ENCODE results near the gene CBLC.
"Not testable (repeated sequence)": the region's sequence is repeated elsewhere in the genome, so short reads cannot be mapped to it uniquely, and the experiment has no call there.

The CBLC gene

GRCh38 chr19:44770550-44771257 lies 7.0 kb upstream of the CBLC start:
- Histone ChIP-seq H3F3A (ENCODE audit: insufficient read depth) (0 out of 2 replicates have a peak, but pooled peaks cover 7% of the 10 kb centered on the region), H3K9ac (ENCODE audit: low read length) (no peak overlapping the region), H3K79me2 (ENCODE audit: insufficient read depth, low read length) (no peaks in the 10 kb centered on the region), H3K9me3 (ENCODE audit: insufficient read depth, low read length) (no peaks in the 10 kb centered on the region), H4K20me1 (ENCODE audit: low read depth, low read length) (no peaks in the 10 kb centered on the region), H2AFZ (ENCODE audit: low read depth, low read length, severe bottlenecking) (peak overlapping the region; percentile 47), H3K9me2 (replicated peaks; ENCODE audit: insufficient read depth, low read length) (no peaks in the 10 kb centered on the region), H3K27ac (ENCODE audit: low read depth, low read length) (peak overlapping the region; percentile 52), H3K4me3 (ENCODE audit: insufficient read depth, low read length, poor library complexity, severe bottlenecking) (no peak overlapping the region), H3K36me3 (ENCODE audit: low read length) (no peaks in the 10 kb centered on the region), H3K4me2 (ENCODE audit: low read depth, low read length, poor library complexity, severe bottlenecking) (peak overlapping the region; percentile 50), H3K27me3 (ENCODE audit: low read length) (no peaks in the 10 kb centered on the region)
- TF ChIP-seq EZH2phosphoT487 (conservative IDR thresholded peaks at IDR 0.05; ENCODE audit: low read length) (no peak), CTCF (IDR thresholded peaks at IDR 0.05; ENCODE audit: insufficient read depth, low read length, poor library complexity, severe bottlenecking) (peak; percentile 57)

DNA sequence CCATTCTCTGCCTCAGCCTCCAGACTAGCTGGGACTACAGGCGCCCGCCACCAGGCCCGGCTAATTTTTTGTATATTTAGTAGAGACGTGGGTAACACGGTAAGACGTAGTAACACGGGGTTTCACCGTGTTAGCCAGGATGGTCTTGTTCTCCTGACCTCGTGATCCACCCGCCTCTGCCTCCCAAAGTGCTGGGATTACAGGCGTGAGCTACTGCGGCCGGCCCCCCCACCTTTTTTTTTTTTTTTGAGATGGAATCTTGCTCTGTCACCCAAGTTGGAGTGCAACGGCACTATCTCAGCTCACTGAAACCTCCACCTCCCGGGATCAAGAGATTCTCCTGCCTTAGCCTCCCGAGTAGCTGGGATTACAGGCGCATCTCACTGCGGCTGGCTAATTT lies 5.5 kb upstream of the CBLC start:
- H3F3A ChIP-seq (ENCODE audit: insufficient read depth); H3K9me3 ChIP-seq (ENCODE audit: insufficient read depth, low read length); H3K9ac ChIP-seq (ENCODE audit: low read length); H3K79me2 ChIP-seq (ENCODE audit: insufficient read depth, low read length); H3K36me3 ChIP-seq (ENCODE audit: low read length); H3K27me3 ChIP-seq (ENCODE audit: low read length); H3K4me2 ChIP-seq (ENCODE audit: low read depth, low read length, poor library complexity, severe bottlenecking); H3K4me3 ChIP-seq (ENCODE audit: insufficient read depth, low read length, poor library complexity, severe bottlenecking); H2AFZ ChIP-seq (ENCODE audit: low read depth, low read length, severe bottlenecking); H4K20me1 ChIP-seq (ENCODE audit: low read depth, low read length); H3K9me2 ChIP-seq (replicated peaks; ENCODE audit: insufficient read depth, low read length); H3K27ac ChIP-seq (ENCODE audit: low read depth, low read length): not testable (repeated sequence)

DNA sequence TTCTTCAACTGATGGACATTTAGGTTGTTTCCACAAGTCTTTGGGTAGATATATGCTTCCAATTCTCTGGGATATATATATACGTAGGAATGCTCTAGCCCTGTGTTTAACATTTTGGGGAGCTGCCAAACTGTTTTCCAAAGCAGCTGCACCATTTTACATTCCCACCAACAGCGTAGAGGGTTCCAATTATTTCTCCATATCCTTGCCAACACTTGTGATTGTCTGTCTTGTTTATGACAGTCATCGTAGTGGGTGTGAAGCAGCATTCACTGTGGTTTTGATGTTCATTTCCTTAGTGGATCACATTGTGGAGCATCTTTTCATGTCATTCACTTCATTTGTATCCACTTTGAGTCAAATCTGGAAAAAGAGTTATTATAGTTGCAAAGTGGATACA lies 4.7 kb upstream of the CBLC start:
- Histone ChIP-seq H3K36me3 (ENCODE audit: low read length) (no peaks in the 10 kb centered on the region), H3K27ac (ENCODE audit: low read depth, low read length) (no peak overlapping the region), H3K79me2 (ENCODE audit: insufficient read depth, low read length) (no peaks in the 10 kb centered on the region), H3K9me3 (ENCODE audit: insufficient read depth, low read length) (no peaks in the 10 kb centered on the region), H3K4me2 (ENCODE audit: low read depth, low read length, poor library complexity, severe bottlenecking) (no peak overlapping the region), H2AFZ (ENCODE audit: low read depth, low read length, severe bottlenecking) (no peak overlapping the region), H3K27me3 (ENCODE audit: low read length) (no peaks in the 10 kb centered on the region), H3K4me3 (ENCODE audit: insufficient read depth, low read length, poor library complexity, severe bottlenecking) (no peak overlapping the region), H4K20me1 (ENCODE audit: low read depth, low read length) (no peaks in the 10 kb centered on the region), H3K9ac (ENCODE audit: low read length) (no peak overlapping the region), H3K9me2 (replicated peaks; ENCODE audit: insufficient read depth, low read length) (no peaks in the 10 kb centered on the region), H3F3A (ENCODE audit: insufficient read depth) (0 out of 2 replicates have a peak, but pooled peaks cover 7% of the 10 kb centered on the region)
- no peak for TF ChIP-seq CTCF (IDR thresholded peaks at IDR 0.05; ENCODE audit: insufficient read depth, low read length, poor library complexity, severe bottlenecking)
- TF ChIP-seq EZH2phosphoT487 (conservative IDR thresholded peaks at IDR 0.05; ENCODE audit: low read length) = no peak

- H3K27me3 ChIP-seq (ENCODE audit: low read length) = no peaks in the 10 kb centered on the region
- H3K4me2 ChIP-seq (ENCODE audit: low read depth, low read length, poor library complexity, severe bottlenecking) = no peak overlapping the region
- no peak overlapping the region for H3K27ac ChIP-seq (ENCODE audit: low read depth, low read length)
- H3K4me3 ChIP-seq (ENCODE audit: insufficient read depth, low read length, poor library complexity, severe bottlenecking) = no peak overlapping the region
- H3K9me3 ChIP-seq (ENCODE audit: insufficient read depth, low read length) = no peaks in the 10 kb centered on the region
- H3K9me2 ChIP-seq (replicated peaks; ENCODE audit: insufficient read depth, low read length) = no peaks in the 10 kb centered on the region
- H4K20me1 ChIP-seq (ENCODE audit: low read depth, low read length) = no peaks in the 10 kb centered on the region
- H3K36me3 ChIP-seq (ENCODE audit: low read length) = no peaks in the 10 kb centered on the region
- no peak overlapping the region for H3K9ac ChIP-seq (ENCODE audit: low read length)
- H3K79me2 ChIP-seq (ENCODE audit: insufficient read depth, low read length) = no peaks in the 10 kb centered on the region
- TF ChIP-seq CTCF (IDR thresholded peaks at IDR 0.05; ENCODE audit: insufficient read depth, low read length, poor library complexity, severe bottlenecking) (no peak), EZH2phosphoT487 (conservative IDR thresholded peaks at IDR 0.05; ENCODE audit: low read length) (no peak)
- no peaks in the 10 kb centered on the region for H3F3A ChIP-seq (ENCODE audit: insufficient read depth)
- H2AFZ ChIP-seq (ENCODE audit: low read depth, low read length, severe bottlenecking) = no peak overlapping the region
Observed at GRCh38 chr19:44775676-44776240, 1.9 kb upstream of the CBLC start.

All from SU-DHL-6 (cell line).